ENCODE results near the gene SPOCK2.

The SPOCK2 gene

GRCh38 chr10:72062382-72062781 lies 26.0 kb downstream of the SPOCK2 start:
- Histone ChIP-seq H3K27ac (no peak overlapping the region), H3K4me3 (no peak overlapping the region)

- H3K4me3 ChIP-seq, result no peak overlapping the region
- no peak overlapping the region for H3K27ac ChIP-seq
Measured at GRCh38 chr10:72061930-72062329, 26.4 kb downstream of the SPOCK2 start.

GRCh38 chr10:72061491-72061890 lies 26.9 kb downstream of the SPOCK2 start:
- no peak overlapping the region for H3K4me3 ChIP-seq
- no peak overlapping the region for H3K27ac ChIP-seq

- Histone ChIP-seq H3K27ac (no peak overlapping the region), H3K4me3 (no peak overlapping the region)
Measured at GRCh38 chr10:72059843-72060822, 28.2 kb downstream of the SPOCK2 start.

GRCh38 chr10:72058989-72059842 lies 29.1 kb downstream of the SPOCK2 start:
- Histone ChIP-seq H3K27ac (no peak overlapping the region), H3K4me3 (no peak overlapping the region)

- Histone ChIP-seq H3K4me3 (no peak overlapping the region), H3K27ac (no peak overlapping the region)
Measured at GRCh38 chr10:72058347-72058898, 29.9 kb downstream of the SPOCK2 start.

GRCh38 chr10:72056932-72057751 lies 31.2 kb downstream of the SPOCK2 start:
- Histone ChIP-seq H3K27ac (peak overlapping the region in 2 of 21 experiments; percentile 48 to 54), H3K4me3 (no peak overlapping the region)

- H3K4me3 ChIP-seq, result no peak overlapping the region
- no peak overlapping the region for H3K27ac ChIP-seq
Measured at GRCh38 chr10:72056113-72056512, 32.2 kb downstream of the SPOCK2 start.

GRCh38 chr10:72053690-72054089 lies 34.7 kb downstream of the SPOCK2 start:
- no peak overlapping the region for H3K27ac ChIP-seq

GRCh38 chr10:72050873-72051272 lies 37.5 kb downstream of the SPOCK2 start:
- H3K4me3 ChIP-seq, result no peak overlapping the region
- H3K27ac ChIP-seq, result no peak overlapping the region

More at GRCh38 chr10:72053690-72054089, 34.7 kb downstream of the SPOCK2 start:
- no peak overlapping the region for H3K4me3 ChIP-seq

GRCh38 chr10:72049969-72050781 lies 38.2 kb downstream of the SPOCK2 start:
- no peak overlapping the region for H3K4me3 ChIP-seq
- no peak overlapping the region for H3K27ac ChIP-seq

- Histone ChIP-seq H3K4me3 (no peak overlapping the region), H3K27ac (no peak overlapping the region)
Measured at GRCh38 chr10:72049472-72049871, 38.9 kb downstream of the SPOCK2 start.

- Histone ChIP-seq H3K4me3 (no peak overlapping the region), H3K27ac (no peak overlapping the region)
Measured at GRCh38 chr10:72048450-72049124, 39.8 kb downstream of the SPOCK2 start.

GRCh38 chr10:72045586-72045985 lies 42.8 kb downstream of the SPOCK2 start:
- peak overlapping the region in 2 of 21 experiments; percentile 8 to 53 for H3K27ac ChIP-seq
- H3K4me3 ChIP-seq, result no peak overlapping the region

GRCh38 chr10:72044417-72045041 lies 43.8 kb downstream of the SPOCK2 start:
- peak overlapping the region in 10 of 21 experiments; percentile 12 to 71 (median 52) for H3K27ac ChIP-seq

GRCh38 chr10:72043016-72043834 lies 45.1 kb downstream of the SPOCK2 start:
- Histone ChIP-seq H3K4me3 (no peak overlapping the region), H3K27ac (no peak overlapping the region)

More at GRCh38 chr10:72044417-72045041, 43.8 kb downstream of the SPOCK2 start:
- H3K4me3 ChIP-seq, result no peak overlapping the region

GRCh38 chr10:72041491-72041890 lies 46.9 kb downstream of the SPOCK2 start:
- H3K4me3 ChIP-seq, result no peak overlapping the region
- no peak overlapping the region for H3K27ac ChIP-seq

Data from skin epidermis (tissue), 12 donors.